GM23248 (cell line): ENCODE results near the gene RS1.

Experiments used
- EZH2 ChIP-seq: fragments of 200-600 bp; sonication (generic); IDR thresholded peaks from 2 replicates; pipeline ENCODE4 v1.6.1; 2018; ENCODE audit warnings: antibody characterized with exemption, mild to moderate bottlenecking; ENCODE audit not compliant: insufficient read depth, poor library complexity, severe bottlenecking
- EZH2phosphoT487 ChIP-seq: fragments of 200-600 bp; sonication (generic); IDR thresholded peaks from 2 replicates; pipeline ENCODE4 v1.6.1; 2018; ENCODE audit warnings: antibody characterized with exemption, moderate library complexity, mild to moderate bottlenecking, low read depth; ENCODE audit not compliant: insufficient read depth

- no peak for TF ChIP-seq EZH2phosphoT487
- no peak for TF ChIP-seq EZH2
Observed at GRCh38 chrX:18702362-18703195, 30.7 kb upstream of the RS1 start.
